LNCAP (cell line): ENCODE data around the gene COL5A1.

Source experiments
- TF ChIP-seq, protein P1 (sequence below): fragments of 450-650 bp; IDR thresholded peaks from 2 replicates; pipeline ENCODE4 v1.5.1; 2017; ENCODE audit warnings: mild to moderate bottlenecking

COL5A1 gene

DNA sequence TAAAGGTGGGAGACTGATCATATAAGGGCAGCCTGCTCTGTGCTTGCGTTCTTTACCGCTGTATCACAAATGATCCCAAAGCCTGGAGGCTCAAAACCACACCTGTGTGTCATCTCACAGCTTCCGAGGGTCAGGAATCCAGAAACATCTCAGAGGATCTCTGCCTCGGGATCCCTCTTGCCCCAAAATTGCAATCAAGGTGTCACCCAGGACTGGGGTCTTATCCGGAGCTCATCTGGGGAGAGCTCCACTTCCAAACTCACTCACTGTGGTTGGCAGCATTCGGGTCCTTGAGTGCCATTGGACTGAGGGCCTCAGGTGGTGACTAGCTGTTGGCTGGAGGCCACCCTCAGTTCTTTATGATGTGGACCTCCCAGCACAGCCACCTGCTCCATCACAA is 212.3 kb downstream of the COL5A1 start:
- TF ChIP-seq, protein P1, sequence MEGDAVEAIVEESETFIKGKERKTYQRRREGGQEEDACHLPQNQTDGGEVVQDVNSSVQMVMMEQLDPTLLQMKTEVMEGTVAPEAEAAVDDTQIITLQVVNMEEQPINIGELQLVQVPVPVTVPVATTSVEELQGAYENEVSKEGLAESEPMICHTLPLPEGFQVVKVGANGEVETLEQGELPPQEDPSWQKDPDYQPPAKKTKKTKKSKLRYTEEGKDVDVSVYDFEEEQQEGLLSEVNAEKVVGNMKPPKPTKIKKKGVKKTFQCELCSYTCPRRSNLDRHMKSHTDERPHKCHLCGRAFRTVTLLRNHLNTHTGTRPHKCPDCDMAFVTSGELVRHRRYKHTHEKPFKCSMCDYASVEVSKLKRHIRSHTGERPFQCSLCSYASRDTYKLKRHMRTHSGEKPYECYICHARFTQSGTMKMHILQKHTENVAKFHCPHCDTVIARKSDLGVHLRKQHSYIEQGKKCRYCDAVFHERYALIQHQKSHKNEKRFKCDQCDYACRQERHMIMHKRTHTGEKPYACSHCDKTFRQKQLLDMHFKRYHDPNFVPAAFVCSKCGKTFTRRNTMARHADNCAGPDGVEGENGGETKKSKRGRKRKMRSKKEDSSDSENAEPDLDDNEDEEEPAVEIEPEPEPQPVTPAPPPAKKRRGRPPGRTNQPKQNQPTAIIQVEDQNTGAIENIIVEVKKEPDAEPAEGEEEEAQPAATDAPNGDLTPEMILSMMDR = no peak

DNA sequence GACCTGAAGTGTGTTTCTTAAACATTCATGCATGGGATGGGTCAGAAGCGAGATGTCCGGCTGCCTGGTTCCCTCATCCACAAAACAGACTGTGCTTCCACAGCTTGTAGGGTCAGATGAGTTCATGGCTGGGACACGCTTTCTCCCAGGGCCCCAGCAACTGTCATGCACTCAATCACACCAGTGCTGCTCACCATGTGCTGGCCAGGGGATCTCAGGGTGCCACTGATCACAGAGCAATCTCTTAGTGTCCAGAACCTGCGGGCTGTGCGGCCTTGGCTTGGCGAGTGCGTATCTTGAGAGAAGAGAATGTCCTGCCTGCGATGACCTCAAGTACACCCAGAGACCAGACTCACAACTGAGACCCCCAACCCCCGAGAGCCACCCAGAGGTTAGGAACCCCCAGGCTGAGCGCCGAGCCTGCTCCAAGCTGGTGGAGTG is 213.0 kb downstream of the COL5A1 start:
- TF ChIP-seq, protein P1 = no peak

DNA sequence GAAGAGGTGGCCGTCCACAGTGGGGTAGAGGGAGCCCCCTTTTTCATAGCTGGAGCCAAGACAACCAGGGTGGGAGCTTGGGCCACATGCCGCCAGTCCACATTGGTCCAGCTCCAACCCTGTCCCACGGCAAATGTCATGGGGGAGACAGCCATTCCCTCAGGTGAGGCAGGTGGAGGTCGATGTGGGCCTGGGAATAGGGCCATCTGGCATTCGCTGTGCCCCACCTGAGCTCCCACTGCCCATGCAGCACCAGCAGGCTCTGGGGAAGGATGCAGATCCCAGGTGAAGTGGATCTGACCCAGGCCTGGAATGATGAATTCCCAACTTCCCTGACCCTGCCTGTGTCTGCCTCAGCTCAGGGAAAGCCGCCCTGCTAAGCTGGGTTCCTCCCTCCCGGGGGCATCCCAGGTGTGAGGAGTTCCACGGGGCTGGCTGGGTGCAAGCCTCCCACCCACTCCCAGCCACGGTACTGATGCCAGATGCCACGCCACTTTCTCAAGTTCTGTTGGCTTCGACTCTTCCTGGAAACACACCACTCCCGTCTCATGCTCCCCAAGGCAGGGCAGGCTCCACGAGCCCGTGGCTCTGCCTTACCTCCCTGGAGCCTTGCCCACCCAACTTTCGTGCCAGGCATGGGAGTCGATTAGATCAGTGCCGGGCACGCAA is 213.8 kb downstream of the COL5A1 start:
- TF ChIP-seq, protein P1 = no peak

DNA sequence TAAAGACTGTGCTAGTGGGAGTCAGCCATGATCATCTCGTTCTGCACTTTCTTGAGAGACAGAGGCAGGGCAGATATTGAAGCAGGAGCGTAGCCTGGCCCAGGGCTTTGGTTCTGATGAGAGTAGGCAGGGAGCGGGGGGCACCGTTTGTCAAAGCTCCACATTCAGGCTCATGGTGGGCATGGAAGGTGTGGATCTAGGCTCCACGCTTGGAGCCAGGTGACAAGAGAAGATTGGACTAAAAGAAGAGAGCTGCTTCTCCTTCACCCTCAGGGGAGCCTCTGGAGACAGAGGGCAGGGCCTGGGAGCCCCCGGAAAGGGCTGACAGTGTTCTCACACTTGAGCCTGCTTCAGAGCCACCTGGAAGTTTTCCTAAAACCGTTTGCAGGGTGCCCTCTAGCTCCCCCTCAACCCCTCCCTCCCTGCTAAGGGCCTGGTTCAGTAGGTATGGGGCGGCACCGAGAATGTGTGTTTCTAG is 214.3 kb downstream of the COL5A1 start:
- TF ChIP-seq, protein P1 = no peak

DNA sequence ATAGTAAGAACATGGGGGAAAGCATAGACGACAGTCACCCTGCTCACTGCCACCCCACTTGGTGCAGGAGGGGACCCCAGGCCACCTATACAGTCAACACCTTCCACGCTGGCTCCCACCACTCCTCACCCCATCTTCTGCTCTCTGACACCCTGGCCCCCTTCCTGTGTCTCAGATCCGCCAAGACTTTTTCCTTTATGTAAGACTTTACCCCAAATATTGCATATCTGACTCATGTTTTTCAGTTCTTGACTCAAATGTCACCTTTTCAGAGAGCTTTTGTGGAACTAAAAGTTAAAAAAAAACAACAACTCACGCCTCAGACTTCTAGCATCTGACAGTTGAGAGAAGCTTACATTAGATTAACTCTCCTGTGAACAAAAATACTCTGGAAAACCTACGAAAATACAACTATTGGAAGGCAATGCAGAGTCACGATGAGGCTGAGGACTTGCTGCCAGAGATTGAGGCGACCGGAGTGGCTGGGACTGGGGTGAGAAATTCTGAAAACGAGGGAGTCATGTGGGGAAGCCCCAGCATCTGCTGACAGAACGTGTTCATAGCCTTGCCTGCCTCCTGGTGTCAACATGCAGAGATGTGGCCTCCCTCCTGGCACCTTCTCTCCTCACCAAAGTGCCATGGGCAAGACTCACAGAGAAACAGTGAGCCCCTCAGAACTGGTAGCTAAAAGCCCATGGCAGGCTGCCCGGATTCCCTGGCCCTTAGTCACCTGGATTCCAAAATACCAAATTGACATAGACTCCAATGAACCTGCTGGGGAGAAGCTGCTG is 216.6 kb downstream of the COL5A1 start:
- TF ChIP-seq, protein P1 = no peak

DNA sequence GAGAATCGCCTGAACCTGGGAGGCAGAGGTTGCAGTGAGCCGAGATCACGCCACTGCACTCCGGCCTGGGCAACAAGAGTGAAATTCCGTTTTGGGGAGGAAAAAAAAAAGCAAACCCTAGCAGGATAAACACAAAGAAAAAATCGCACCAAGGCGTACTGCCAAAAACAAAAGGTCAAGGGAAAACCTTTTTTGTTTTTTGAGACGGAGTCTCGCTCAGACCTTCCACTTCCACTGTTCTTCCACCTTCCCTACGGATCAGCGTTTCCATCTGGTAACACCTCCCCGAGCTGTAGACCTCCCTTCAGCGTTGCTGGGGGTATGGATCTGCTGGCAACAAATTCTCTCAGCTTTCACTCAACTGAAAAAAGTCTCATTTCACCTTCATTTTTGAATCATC is 218.9 kb downstream of the COL5A1 start:
- TF ChIP-seq, protein P1 = no peak

DNA sequence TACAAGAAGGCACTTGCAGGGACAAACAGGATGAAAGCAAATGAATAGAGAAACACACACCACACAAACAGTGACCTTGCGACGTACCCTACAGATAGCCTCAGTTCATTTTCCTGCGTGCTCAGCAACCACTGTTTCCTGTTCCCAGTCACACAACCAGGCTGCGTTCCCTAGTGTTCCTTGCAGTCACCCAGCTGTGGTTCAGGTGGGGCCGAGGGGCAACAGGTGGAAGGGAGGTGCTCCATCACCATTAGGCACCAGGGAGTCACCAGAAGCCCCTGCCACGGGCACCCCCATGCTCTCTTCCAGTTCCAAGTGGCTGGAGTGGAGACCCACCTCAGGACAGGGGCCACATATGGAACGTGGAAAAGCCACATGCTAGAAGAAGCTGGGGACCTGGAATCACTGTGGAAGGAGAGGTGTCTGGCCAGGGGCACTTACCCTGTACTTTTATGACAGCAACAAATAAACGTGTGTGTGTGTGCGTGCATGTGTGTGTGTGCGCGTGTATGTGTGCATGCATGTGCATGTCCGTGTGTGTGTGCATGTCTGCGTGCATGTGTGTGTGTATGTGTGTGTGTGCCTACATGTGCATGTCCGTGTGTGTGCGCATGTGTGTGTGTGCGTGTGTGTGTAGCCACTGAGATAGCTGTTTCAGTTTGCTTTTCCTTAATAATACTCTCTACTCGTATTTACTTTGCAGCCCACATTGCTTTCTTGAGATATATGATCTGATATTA is 220.2 kb downstream of the COL5A1 start:
- TF ChIP-seq, protein P1 = no peak
